A549 treated with RU486 at 1 μM for 4 hours (cell line): ENCODE measurements around the gene C1orf198. TPM values are rescaled to one million over a fixed set of nuclear protein-coding genes. Genes with fewer than 3 reads are reported as not detected.

Experiments used
- total RNA-seq: library from RNA; stranded (reverse); fragments of 200-300 nt; extraction: Qiagen RNA extraction; gene quantifications from 5 replicates; pipeline ENCODE4 v1.2.3, GENCODE V29; 2022; ENCODE audit warnings: low read depth

Gene C1orf198
- total RNA-seq, result 13.9 to 19.8 TPM (median 18.4 TPM) in 5 replicates

GRCh38 chr1:230867903-230868735 is at the start of gene C1orf198:
Gene C1orf198, minus strand, starts transcription at chr1:230868521. Its CDS starts 9 bp downstream, at chr1:230868512.

Other genes starting within 250 kb of the C1orf198 start
- 18.8 to 23.3 TPM (median 20.0 TPM) in 5 replicates for gene COG2, start 226.0 kb downstream of the C1orf198 start, total RNA-seq
- gene AGT, start 154.4 kb downstream of the C1orf198 start, total RNA-seq, result 0.06 to 0.21 TPM (median 0.14 TPM) in 4 of 5 replicates, not detected in the other
- gene CAPN9, start 121.1 kb downstream of the C1orf198 start, total RNA-seq, result not detected in 5 replicates
- 6.6 to 10.3 TPM (median 10.2 TPM) in 5 replicates for gene TTC13, start 110.3 kb upstream of the C1orf198 start, total RNA-seq
- gene ARV1, start 110.6 kb upstream of the C1orf198 start, total RNA-seq, result 19.6 to 27.5 TPM (median 24.0 TPM) in 5 replicates
- 12.8 to 22.2 TPM (median 19.9 TPM) in 5 replicates for gene FAM89A, start 171.7 kb upstream of the C1orf198 start, total RNA-seq